ENCODE results near the gene FKBP2. TPM values are rescaled to one million over a fixed set of nuclear protein-coding genes. Genes with fewer than 3 reads are reported as not detected.

The FKBP2 gene
- polyA plus RNA-seq, 1 donor (not counting 4 experiments of a cell fraction or from before 2014, with no cell fraction given): 40.3 TPM

- Histone ChIP-seq H3K4me2 (ENCODE audit: control insufficient read depth, extremely low read depth, insufficient read depth, low read depth, low read length) (no peak overlapping the region), H3K4me1 (ENCODE audit: control insufficient read depth, extremely low read depth, insufficient read depth, low read length) (peaks cover 10% of the 10 kb centered on the region), H3K9me1 (ENCODE audit: control insufficient read depth, extremely low read depth, insufficient read depth, low read length) (no peaks in the 10 kb centered on the region), H3K27ac (ENCODE audit: control insufficient read depth, insufficient read depth, low read length) (no peak overlapping the region), H4K20me1 (ENCODE audit: control insufficient read depth, extremely low read depth, insufficient read depth, low read length) (no peaks in the 10 kb centered on the region), H3K4me3 (ENCODE audit: control insufficient read depth in 2 of 3, extremely low read depth in 1 of 3, insufficient read depth in 2 of 3, low read depth in 1 of 3, low read length in 3 of 3) (no peak overlapping the region), H3K36me3 (ENCODE audit: control insufficient read depth in 2 of 2, extremely low read depth in 1 of 2, insufficient read depth in 2 of 2, low read length in 2 of 2) (peaks cover 0 to 4% of the 10 kb centered on the region in 2 experiments), H3K9ac (ENCODE audit: control insufficient read depth, extremely low read depth, insufficient read depth, low read length) (no peak overlapping the region), H3K9me3 (ENCODE audit: control insufficient read depth, low read depth, low read length) (no peaks in the 10 kb centered on the region), H2AFZ (ENCODE audit: control insufficient read depth, low read length) (no peak overlapping the region), H3K27me3 (ENCODE audit: control insufficient read depth, extremely low read depth, insufficient read depth, low read length) (peaks cover 34% of the 10 kb centered on the region), H3K79me2 (ENCODE audit: control insufficient read depth, insufficient read depth, low read length) (no peaks in the 10 kb centered on the region)
- dilution Hi-C loops (cut with MboI; ENCODE audit: extremely low pct_ligation_motif_present, low sequenced_read_pairs): no loop called here
- FAIRE-seq (peak; percentile 34), DNase-seq (ENCODE audit: low read depth, low spot score) (no peak)
- TF ChIP-seq CTCF (optimal IDR thresholded peaks at IDR 0.05 in 1 of 3, IDR thresholded peaks at IDR 0.05 in 1 of 3, conservative IDR thresholded peaks at IDR 0.05 in 1 of 3; ENCODE audit: extremely low read depth in 1 of 3, insufficient read depth in 2 of 3, low read length in 3 of 3) (no peak), EZH2 (IDR thresholded peaks at IDR 0.05; ENCODE audit: low read length) (peak; percentile 32)
These were observed 49.7 kb downstream of the FKBP2 start for GRCh38 chr11:64290352-64291261.

DNA sequence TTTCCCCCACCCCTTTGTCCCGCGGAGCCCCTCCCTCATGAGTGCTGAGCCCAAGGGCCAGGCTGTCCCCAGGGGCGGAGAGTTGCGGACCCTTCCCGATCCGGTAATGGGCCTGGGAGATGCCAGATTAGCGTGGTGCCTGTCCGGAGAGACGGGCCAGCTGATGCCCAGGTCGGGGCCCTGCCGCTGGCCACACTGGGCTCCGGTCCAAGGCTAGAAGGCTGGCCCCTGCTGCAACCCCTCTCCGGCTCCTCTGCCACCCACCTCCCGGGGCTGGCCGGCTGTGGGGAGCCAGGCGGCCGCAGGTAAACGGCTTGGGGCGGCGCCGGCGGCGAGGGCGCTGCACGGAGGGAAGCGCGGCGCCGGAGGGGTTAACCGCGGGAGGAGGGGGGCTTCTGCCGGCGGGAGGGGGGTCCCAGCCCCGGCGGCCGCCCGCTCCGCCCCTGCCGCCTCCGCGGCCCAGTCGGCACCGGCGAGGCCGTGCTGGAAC lies 50.4 kb downstream of the FKBP2 start, which contains the start of gene KCNK4:
Gene KCNK4, plus strand, starts transcription at position 41 of the 490 bp plus-strand sequence. CDS start 1,717 bp downstream, outside the sequence.
- H3K27me3 ChIP-seq (ENCODE audit: control insufficient read depth, extremely low read depth, insufficient read depth, low read length): peaks cover 34% of the 10 kb centered on the region
- no peaks in the 10 kb centered on the region for H3K9me1 ChIP-seq (ENCODE audit: control insufficient read depth, extremely low read depth, insufficient read depth, low read length)
- no peak within 1 kb of the TSS for H2AFZ ChIP-seq (ENCODE audit: control insufficient read depth, low read length)
- TF ChIP-seq CTCF (optimal IDR thresholded peaks at IDR 0.05 in 1 of 3, IDR thresholded peaks at IDR 0.05 in 1 of 3, conservative IDR thresholded peaks at IDR 0.05 in 1 of 3; ENCODE audit: extremely low read depth in 1 of 3, insufficient read depth in 2 of 3, low read length in 3 of 3) (no peak), EZH2 (IDR thresholded peaks at IDR 0.05; ENCODE audit: low read length) (peak; percentile 58)
- dilution Hi-C loops (cut with MboI; ENCODE audit: extremely low pct_ligation_motif_present, low sequenced_read_pairs): no loop called here
- no peak for FAIRE-seq
- H4K20me1 ChIP-seq (ENCODE audit: control insufficient read depth, extremely low read depth, insufficient read depth, low read length): no peaks in the 10 kb centered on the region
- peaks cover 0 to 4% of the 10 kb centered on the region in 2 experiments for H3K36me3 ChIP-seq (ENCODE audit: control insufficient read depth in 2 of 2, extremely low read depth in 1 of 2, insufficient read depth in 2 of 2, low read length in 2 of 2)
- H3K4me2 ChIP-seq (ENCODE audit: control insufficient read depth, extremely low read depth, insufficient read depth, low read depth, low read length): peak within 1 kb of the TSS; percentile 48
- H3K9ac ChIP-seq (ENCODE audit: control insufficient read depth, extremely low read depth, insufficient read depth, low read length): no peak within 1 kb of the TSS
- no peaks in the 10 kb centered on the region for H3K79me2 ChIP-seq (ENCODE audit: control insufficient read depth, insufficient read depth, low read length)
- no peaks in the 10 kb centered on the region for H3K9me3 ChIP-seq (ENCODE audit: control insufficient read depth, low read depth, low read length)
- DNase-seq (ENCODE audit: low read depth, low spot score): no peak
- H3K27ac ChIP-seq (ENCODE audit: control insufficient read depth, insufficient read depth, low read length): no peak within 1 kb of the TSS
- peaks cover 6% of the 10 kb centered on the region for H3K4me1 ChIP-seq (ENCODE audit: control insufficient read depth, extremely low read depth, insufficient read depth, low read length)
- H3K4me3 ChIP-seq (ENCODE audit: control insufficient read depth in 2 of 3, extremely low read depth in 1 of 3, insufficient read depth in 2 of 3, low read depth in 1 of 3, low read length in 3 of 3): peak within 1 kb of the TSS; percentile 8 to 34 (median 25)

All from keratinocyte (primary cell).